IMR-90 (cell line): ENCODE measurements around the gene NEDD4L. TPM values are rescaled to one million over a fixed set of nuclear protein-coding genes. Genes with fewer than 3 reads are reported as not detected.

ENCODE experiments used
- ATAC-seq: fragments of 200-7000 bp; cut with Tn5 transposase; 2 replicates; pipeline ENCODE4 v1.9.1; 2020; ENCODE audit warnings: low read depth, mild to moderate bottlenecking, moderate library complexity
- BruUV-seq: library from RNA; stranded (reverse); fragments of 400-500 nt; replicated peaks from 2 replicates; lab custom pipeline; 2021; lab: Mats Ljungman, UMichigan
- CTCF ChIA-PET: fragments of 300-600 bp; formaldehyde crosslinking; extraction: SDS; loops from one replicate; lab custom pipeline; 2021; ENCODE audit warnings: antibody characterized with exemption; lab: Yijun Ruan, JAX
- POLR2A ChIA-PET: fragments of 300-600 bp; sonication (Branson Sonifier 250); formaldehyde crosslinking; loops from one replicate; lab custom pipeline; 2022; ENCODE audit warnings: antibody characterized with exemption; ENCODE audit not compliant: unreplicated experiment; lab: Charles Lee
- DNase-seq: peaks from one replicate; pipeline ENCODE4 v3.0.0; 2013
- H2AFZ ChIP-seq: replicated peaks from 2 replicates; pipeline ENCODE3; 2013; ENCODE audit warnings: low read length, mild to moderate bottlenecking; ENCODE audit not compliant: poor library complexity
- H2AK5ac ChIP-seq: 2 replicates; pipeline ENCODE4 v1.6.1; 2013; ENCODE audit warnings: low read depth, low read length, inconsistent platforms
- H2AK9ac ChIP-seq: replicated peaks from 2 replicates; pipeline ENCODE3; 2013; ENCODE audit warnings: mild to moderate bottlenecking, low read depth, low read length, moderate library complexity; ENCODE audit not compliant: poor library complexity
- H2BK120ac ChIP-seq: 2 replicates; pipeline ENCODE4 v1.6.1; 2013; ENCODE audit warnings: low read depth, low read length, inconsistent platforms
- H2BK15ac ChIP-seq: 3 replicates; pipeline ENCODE4 v1.6.1; 2013; ENCODE audit warnings: low read depth, low read length, inconsistent platforms
- H2BK20ac ChIP-seq: 2 replicates; pipeline ENCODE4 v1.6.1; 2013; ENCODE audit warnings: low read depth, mild to moderate bottlenecking, inconsistent platforms, low read length, moderate library complexity
- H2BK5ac ChIP-seq: 2 replicates; pipeline ENCODE4 v1.6.1; 2013; ENCODE audit warnings: mild to moderate bottlenecking, low read depth, low read length, inconsistent platforms; ENCODE audit not compliant: poor library complexity, severe bottlenecking
- H3K14ac ChIP-seq: replicated peaks from 2 replicates; pipeline ENCODE4 v1.6.1; 2013; ENCODE audit warnings: low read depth, low read length, inconsistent platforms
- H3K18ac ChIP-seq: 2 replicates; pipeline ENCODE4 v1.6.1; 2013; ENCODE audit warnings: low read depth, low read length, control low read depth
- H3K23ac ChIP-seq: 2 replicates; pipeline ENCODE4 v1.6.1; 2013; ENCODE audit warnings: low read depth, low read length, inconsistent platforms
- H3K27ac ChIP-seq: 2 replicates; pipeline ENCODE4 v1.5.1; 2013; ENCODE audit warnings: mild to moderate bottlenecking, control low read depth, low read length; ENCODE audit not compliant: insufficient read depth
- H3K27me3 ChIP-seq: 2 replicates; pipeline ENCODE4 v1.6.1; 2013; ENCODE audit warnings: low read length; ENCODE audit not compliant: control insufficient read depth, insufficient read depth
- H3K36me3 ChIP-seq: 2 replicates; pipeline ENCODE4 v1.6.1; 2013; ENCODE audit warnings: low read length, mixed read lengths; ENCODE audit not compliant: control insufficient read depth, insufficient read depth
- H3K4ac ChIP-seq: 2 replicates; pipeline ENCODE4 v1.6.1; 2013; ENCODE audit warnings: low read depth, low read length, inconsistent platforms
- H3K4me1 ChIP-seq: 2 replicates; pipeline ENCODE4 v1.6.1; 2013; ENCODE audit warnings: low read length, mixed read lengths; ENCODE audit not compliant: control insufficient read depth, insufficient read depth
- H3K4me2 ChIP-seq: 2 replicates; pipeline ENCODE4 v1.6.1; 2013; ENCODE audit warnings: low read depth, mild to moderate bottlenecking, control low read depth, low read length, moderate library complexity
- H3K4me3 ChIP-seq: 2 replicates; pipeline ENCODE4 v1.5.1; 2013; ENCODE audit warnings: low read depth, mild to moderate bottlenecking, control low read depth, low read length, moderate library complexity; ENCODE audit not compliant: insufficient read depth
- H3K56ac ChIP-seq: 2 replicates; pipeline ENCODE4 v1.6.1; 2013; ENCODE audit warnings: low read length, inconsistent platforms; ENCODE audit not compliant: insufficient read depth; ENCODE audit errors: extremely low read depth
- H3K79me1 ChIP-seq, 2 experiments: 2 replicates each; pipeline ENCODE4 v1.6.1; 2013; ENCODE audit warnings: low read length in 2 of 2, inconsistent platforms in 1 of 2, low read depth in 1 of 2
- H3K9ac ChIP-seq: 2 replicates; pipeline ENCODE4 v1.6.1; 2013; ENCODE audit warnings: low read depth, low read length, control low read depth
- H3K9me1 ChIP-seq: 2 replicates; pipeline ENCODE4 v1.6.1; 2013; ENCODE audit warnings: low read length, inconsistent platforms; ENCODE audit not compliant: insufficient read depth
- H3K9me3 ChIP-seq: 2 replicates; pipeline ENCODE4 v1.6.1; 2013; ENCODE audit warnings: low read length; ENCODE audit not compliant: control insufficient read depth, insufficient read depth
- H4K20me1 ChIP-seq: 2 replicates; pipeline ENCODE4 v1.6.1; 2013; ENCODE audit warnings: low read length, inconsistent platforms; ENCODE audit not compliant: insufficient read depth
- H4K5ac ChIP-seq: 2 replicates; pipeline ENCODE4 v1.6.1; 2013; ENCODE audit warnings: mild to moderate bottlenecking, low read depth, low read length, control low read depth
- H4K8ac ChIP-seq, 2 experiments: 2 replicates each; pipeline ENCODE4 v1.6.1; 2013; ENCODE audit warnings: low read depth in 2 of 2, low read length in 2 of 2, control low read depth in 1 of 2, inconsistent platforms in 1 of 2
- H4K91ac ChIP-seq: 2 replicates; pipeline ENCODE4 v1.6.1; 2013; ENCODE audit warnings: low read depth, low read length, inconsistent platforms; ENCODE audit not compliant: insufficient read depth
- CEBPB ChIP-seq: IDR thresholded peaks from 2 replicates; pipeline ENCODE4 v1.6.1; 2012; ENCODE audit warnings: low read depth, low read length, improper control_type of control experiment
- CHD1 ChIP-seq: IDR thresholded peaks from 2 replicates; pipeline ENCODE4 v1.6.1; 2012; ENCODE audit warnings: low read depth, low read length, improper control_type of control experiment
- CTCF ChIP-seq: conservative IDR thresholded peaks from 2 replicates; pipeline ENCODE4 v1.5.1; 2012; ENCODE audit warnings: mild to moderate bottlenecking, low read depth, low read length, improper control_type of control experiment
- FOS ChIP-seq: fragments of 150-350 bp; IDR thresholded peaks from 2 replicates; pipeline ENCODE4 v1.6.1; 2016; ENCODE audit warnings: low read depth, low read length
- MAFK ChIP-seq: IDR thresholded peaks from 2 replicates; pipeline ENCODE4 v1.6.1; 2012; ENCODE audit warnings: low read depth, low read length, improper control_type of control experiment
- MAZ ChIP-seq: IDR thresholded peaks from 2 replicates; pipeline ENCODE4 v1.6.1; 2012; ENCODE audit warnings: low read depth, mild to moderate bottlenecking, low read length, improper control_type of control experiment, moderate library complexity, borderline replicate concordance
- MXI1 ChIP-seq: IDR thresholded peaks from 2 replicates; pipeline ENCODE4 v1.6.1; 2012; ENCODE audit warnings: low read depth, mild to moderate bottlenecking, low read length, moderate library complexity, borderline replicate concordance
- NFE2L2 ChIP-seq: fragments of 150-350 bp; IDR thresholded peaks from 2 replicates; pipeline ENCODE4 v1.6.1; 2016; ENCODE audit warnings: low read depth, mild to moderate bottlenecking, low read length
- RAD21 ChIP-seq: IDR thresholded peaks from 2 replicates; pipeline ENCODE4 v1.6.1; 2012; ENCODE audit warnings: low read length, improper control_type of control experiment
- RCOR1 ChIP-seq: IDR thresholded peaks from 2 replicates; pipeline ENCODE4 v1.6.1; 2012; ENCODE audit warnings: mild to moderate bottlenecking, low read length, improper control_type of control experiment; ENCODE audit not compliant: insufficient replicate concordance
- RFX5 ChIP-seq: IDR thresholded peaks from 2 replicates; pipeline ENCODE4 v1.8.0; 2012; ENCODE audit warnings: low read depth, mild to moderate bottlenecking, low read length, moderate library complexity
- SMC3 ChIP-seq: fragments of 150-350 bp; IDR thresholded peaks from 2 replicates; pipeline ENCODE4 v1.6.1; 2016; ENCODE audit warnings: low read depth, mild to moderate bottlenecking, antibody characterized with exemption, low read length, moderate library complexity
- WGBS, 2 experiments: methylation state at CpG; one replicate each; pipeline versions ENCODE4 v1.1.5 to v1.1.7; 2013; ENCODE audit warnings: missing lambda C conversion rate in 2 of 2; ENCODE audit not compliant: insufficient read length in 1 of 2; ENCODE audit errors: extremely low coverage in 2 of 2; 5-methylcytosine and 5-hydroxymethylcytosine counted together
- dilution Hi-C: fragments of 300-500 bp; cut with HindIII; formaldehyde crosslinking; loops from one replicate; pipeline ENCODE4 v1.14.3; 2018; ENCODE audit warnings: low sequenced_read_pairs; ENCODE audit not compliant: unreplicated experiment
- in situ Hi-C: fragments of 300-500 bp; cut with MboI; formaldehyde crosslinking; loops from 3 replicates; pipeline ENCODE4 v1.14.3; 2019; ENCODE audit warnings: low sequenced_read_pairs, inconsistent platforms, mixed read lengths
- intact Hi-C: fragments of 100-400 bp; cut with micrococcal nuclease; formaldehyde crosslinking; loops from 2 replicates; pipeline ENCODE4 v1.10.0; 2022
- polyA plus RNA-seq, 3 experiments: library from polyadenylated mRNA; depleted of rRNA; stranded (reverse); fragments of >200 nt; gene quantifications; 2 replicates each; pipeline ENCODE4 v1.2.3, GENCODE V29; 2012; ENCODE audit warnings: low replicate concordance in 1 of 3
- total RNA-seq: library from RNA; depleted of rRNA; stranded (reverse); fragments of >200 nt; gene quantifications from 2 replicates; pipeline ENCODE4 v1.2.3, GENCODE V29; 2012

Gene NEDD4L
- total and polyA plus RNA-seq, 2 of the 4 experiments (the other 2 are of a cell fraction): 10.0 to 10.9 TPM

GRCh38 chr18:58052960-58053359 lies 8.9 kb downstream of the NEDD4L start:
- Histone ChIP-seq H4K20me1 (no peaks in the 10 kb centered on the region), H3K27ac (no peak overlapping the region), H2BK5ac (no peak overlapping the region), H3K14ac (no peak overlapping the region; the same call in 1 of the 2 replicates), H2BK120ac (no peak overlapping the region), H2BK20ac (no peak overlapping the region), H3K56ac (no peak overlapping the region), H3K4ac (peak overlapping the region; percentile 11; the same call in 1 of the 2 replicates), H2AK5ac (0 out of 2 replicates have a peak overlapping the region, but pooled peaks have one; percentile 61), H4K5ac (no peak overlapping the region), H3K9me1 (no peaks in the 10 kb centered on the region; the same call in 1 of the 2 replicates), H3K9me3 (no peaks in the 10 kb centered on the region), H2AFZ (no peak overlapping the region), H4K8ac (no peak overlapping the region; a peak in 1 of 4 replicates), H3K79me1 (peaks cover 5 to 18% of the 10 kb centered on the region in 2 experiments; a peak in 3 of 4 replicates), H2AK9ac (no peak overlapping the region), H3K4me2 (no peak overlapping the region), H3K4me1 (peaks cover 8% of the 10 kb centered on the region), H3K9ac (no peak overlapping the region), H2BK15ac (no peak overlapping the region; the same call in 2 of the 3 replicates), H3K23ac (no peak overlapping the region), H3K4me3 (no peak overlapping the region), H3K27me3 (no peaks in the 10 kb centered on the region), H4K91ac (no peak overlapping the region), H3K18ac (no peak overlapping the region), H3K36me3 (no peaks in the 10 kb centered on the region)
- ATAC-seq (no peak), DNase-seq (no peak)
- dilution Hi-C loops: no loop called here
- in situ Hi-C loops: no loop called here
- CTCF ChIA-PET: no interaction called here
- POLR2A ChIA-PET: no interaction called here
- WGBS, 2 experiments: 86% methylated on average over 2 of the region's 3 CpGs; no CpG with 5 or more reads in 1 of the 2 experiments
- no TSS peak for BruUV-seq
- no peak for TF ChIP-seq RFX5
- no peak for TF ChIP-seq SMC3
- no peak for TF ChIP-seq RAD21
- no peak for TF ChIP-seq CEBPB
- TF ChIP-seq CHD1: no peak
- no peak for TF ChIP-seq MAFK
- no peak for TF ChIP-seq FOS
- TF ChIP-seq NFE2L2: no peak
- no peak for TF ChIP-seq RCOR1
- TF ChIP-seq MXI1: no peak
- TF ChIP-seq MAZ: no peak
- TF ChIP-seq CTCF: no peak
- intact Hi-C loops: no loop called here
